Thyroid gland (tissue), 4 donors: ENCODE measurements around the gene APLP2. TPM values are rescaled to one million over a fixed set of nuclear protein-coding genes. Genes with fewer than 3 reads are reported as not detected.
"Not testable (repeated sequence)": the region's sequence is repeated elsewhere in the genome, so short reads cannot be mapped to it uniquely, and the experiment has no call there.

Experiments used
- DNase-seq, 2 donors: peaks; one replicate each; pipeline ENCODE4 v3.0.0-alpha.2; 2019
- H3K27ac ChIP-seq, 3 donors: fragments of 200-600 bp; sonication (generic); 1 replicate in 2 of 3; 2 replicates in 1 of 3; pipeline ENCODE4 v1.5.1; 2016 to 2019; ENCODE audit warnings: mild to moderate bottlenecking in 1 of 3, moderate library complexity in 1 of 3
- H3K27me3 ChIP-seq: fragments of 200-600 bp; sonication (generic); one replicate; pipeline ENCODE4 v1.5.1; 2019
- H3K36me3 ChIP-seq, 2 donors: fragments of 200-600 bp; sonication (generic); one replicate each; pipeline ENCODE4 v1.5.1; 2016 to 2019
- H3K4me1 ChIP-seq, 2 donors: fragments of 200-600 bp; sonication (generic); one replicate each; pipeline ENCODE4 v1.5.1; 2017 to 2019
- H3K4me3 ChIP-seq, 3 donors: fragments of 200-600 bp; sonication (generic); replicated peaks in 1 of 3; 1 replicate in 2 of 3; 2 replicates in 1 of 3; pipeline ENCODE4 v1.5.1; 2016; ENCODE audit warnings: mild to moderate bottlenecking in 1 of 3
- H3K9me3 ChIP-seq: fragments of 200-600 bp; sonication (generic); one replicate; pipeline ENCODE4 v1.5.1; 2017
- POLR2A ChIP-seq, 2 donors: fragments of 450-650 bp; IDR thresholded peaks; one replicate each; pipeline ENCODE4 v1.6.1; 2017; ENCODE audit warnings: antibody characterized with exemption in 2 of 2, mild to moderate bottlenecking in 2 of 2, moderate library complexity in 1 of 2
- WGBS, 2 donors: methylation state at CpG; one replicate each; pipeline ENCODE4 v1.1.5; 2017; 5-methylcytosine and 5-hydroxymethylcytosine counted together
- intact Hi-C: fragments of 100-400 bp; cut with DNase I; formaldehyde crosslinking; loops from one replicate; pipeline ENCODE4 v1.15.1; 2023
- total RNA-seq, 4 donors: library from RNA; depleted of rRNA; stranded (reverse); fragments of >200 nt; gene quantifications; one replicate each; pipeline ENCODE4 v1.2.3, GENCODE V29; 2016
- TF ChIP-seq, protein P1 (sequence below), 6 experiments: fragments of 200-600 bp in 3 of 6; fragments of 450-650 bp in 3 of 6; sonication (generic) in 3 of 6; IDR thresholded peaks; one replicate each; pipeline ENCODE4 v1.5.1; 2016 to 2019; ENCODE audit warnings: antibody characterized with exemption in 6 of 6, mild to moderate bottlenecking in 2 of 6, inconsistent platforms in 1 of 6, moderate library complexity in 1 of 6

APLP2 gene
- total RNA-seq: 1,000 to 10,000 TPM in 1 of 4 donors, 100 to 1,000 TPM in 3; 782 to 1,078 (median 902) TPM

DNA sequence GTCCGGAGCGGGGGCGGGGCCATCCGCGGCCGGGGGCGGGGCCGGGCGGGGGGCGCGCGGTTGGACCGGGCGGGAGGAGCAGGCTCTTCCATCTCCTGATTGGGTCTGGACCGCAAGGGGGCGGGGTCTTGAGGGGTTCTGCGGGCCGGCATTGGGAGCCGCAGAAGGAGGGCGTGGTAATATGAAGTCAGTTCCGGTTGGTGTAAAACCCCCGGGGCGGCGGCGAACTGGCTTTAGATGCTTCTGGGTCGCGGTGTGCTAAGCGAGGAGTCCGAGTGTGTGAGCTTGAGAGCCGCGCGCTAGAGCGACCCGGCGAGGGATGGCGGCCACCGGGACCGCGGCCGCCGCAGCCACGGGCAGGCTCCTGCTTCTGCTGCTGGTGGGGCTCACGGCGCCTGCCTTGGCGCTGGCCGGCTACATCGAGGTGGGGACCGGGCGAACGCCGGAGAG, at the start of gene APLP2:
APLP2 (plus strand) TSS at position 236 of the 450 bp plus-strand sequence; CDS start at position 320, 84 bp downstream.
- Histone ChIP-seq H3K4me1 (peaks cover 26 to 30% of the 10 kb centered on the region in 2 donors), H3K36me3 (no peaks in the 10 kb centered on the region), H3K9me3 (no peaks in the 10 kb centered on the region), H3K27ac (peak within 1 kb of the TSS; percentile 90 to 96 (median 93)), H3K27me3 (no peaks in the 10 kb centered on the region), H3K4me3 (peak within 1 kb of the TSS; percentile 58 to 91 (median 76))
- peak; percentile 100 for DNase-seq
- 0% methylated on average over 11 to 24 of the region's 51 CpGs for WGBS, 2 donors
- intact Hi-C loops: loop anchor here (5.0 to 10.0 kb wide), 2 partner anchors 55 to 67 kb away; partner anchors contain the start of gene PRDM10
- TF ChIP-seq, protein P1, sequence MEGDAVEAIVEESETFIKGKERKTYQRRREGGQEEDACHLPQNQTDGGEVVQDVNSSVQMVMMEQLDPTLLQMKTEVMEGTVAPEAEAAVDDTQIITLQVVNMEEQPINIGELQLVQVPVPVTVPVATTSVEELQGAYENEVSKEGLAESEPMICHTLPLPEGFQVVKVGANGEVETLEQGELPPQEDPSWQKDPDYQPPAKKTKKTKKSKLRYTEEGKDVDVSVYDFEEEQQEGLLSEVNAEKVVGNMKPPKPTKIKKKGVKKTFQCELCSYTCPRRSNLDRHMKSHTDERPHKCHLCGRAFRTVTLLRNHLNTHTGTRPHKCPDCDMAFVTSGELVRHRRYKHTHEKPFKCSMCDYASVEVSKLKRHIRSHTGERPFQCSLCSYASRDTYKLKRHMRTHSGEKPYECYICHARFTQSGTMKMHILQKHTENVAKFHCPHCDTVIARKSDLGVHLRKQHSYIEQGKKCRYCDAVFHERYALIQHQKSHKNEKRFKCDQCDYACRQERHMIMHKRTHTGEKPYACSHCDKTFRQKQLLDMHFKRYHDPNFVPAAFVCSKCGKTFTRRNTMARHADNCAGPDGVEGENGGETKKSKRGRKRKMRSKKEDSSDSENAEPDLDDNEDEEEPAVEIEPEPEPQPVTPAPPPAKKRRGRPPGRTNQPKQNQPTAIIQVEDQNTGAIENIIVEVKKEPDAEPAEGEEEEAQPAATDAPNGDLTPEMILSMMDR (IDR thresholded peaks at IDR 0.05): peak in 1 of 6 experiments; percentile 2
- peak; percentile 69 to 97 for TF ChIP-seq POLR2A (IDR thresholded peaks at IDR 0.05)

DNA sequence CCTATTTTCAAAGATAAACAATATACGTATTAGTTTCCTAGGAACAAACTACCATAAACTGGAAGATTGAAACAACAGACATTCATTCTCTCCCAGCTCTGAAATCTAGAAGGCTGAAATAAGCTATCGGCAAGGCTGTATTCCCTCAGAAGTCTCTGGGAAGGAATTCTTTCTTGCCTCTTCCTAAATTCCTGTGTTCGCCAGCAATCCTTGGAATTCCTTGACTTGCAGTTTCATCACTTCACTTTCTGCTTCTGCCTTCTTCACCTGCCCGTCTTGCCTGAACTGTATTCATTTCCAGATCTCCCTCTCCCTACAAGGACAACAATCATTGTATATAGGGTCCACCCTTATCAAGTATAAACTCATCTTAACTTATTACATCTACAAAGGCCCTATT, 49.4 kb upstream of the APLP2 start:
- intact Hi-C loops: no loop called here

DNA sequence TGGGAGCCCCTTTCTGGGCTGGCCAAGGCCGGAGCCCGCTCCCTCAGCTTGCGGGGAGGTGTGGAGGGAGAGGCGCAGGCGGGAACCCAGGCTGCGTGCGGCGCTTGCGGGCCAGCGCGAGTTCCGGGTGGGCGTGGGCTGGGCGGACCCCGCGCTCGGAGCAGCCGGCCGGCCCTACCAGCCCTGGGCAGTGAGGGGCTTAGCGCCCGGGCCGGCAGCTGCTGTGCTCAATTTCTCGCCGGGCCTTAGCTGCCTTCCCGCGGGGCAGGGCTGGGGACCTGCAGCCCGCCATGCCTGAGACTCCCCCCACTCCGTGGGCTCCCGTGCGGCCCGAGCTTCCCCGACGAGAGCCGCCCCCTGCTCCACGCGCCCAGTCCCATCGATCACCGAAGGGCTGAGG, 48.1 kb upstream of the APLP2 start:
- H3K4me3 ChIP-seq, H3K27me3 ChIP-seq, H3K27ac ChIP-seq, H3K9me3 ChIP-seq, DNase-seq, intact Hi-C loops, H3K36me3 ChIP-seq: not testable (repeated sequence)
- peaks cover 4 to 15% of the 10 kb centered on the region in 2 donors for H3K4me1 ChIP-seq
- 97% methylated on average over 20 of the region's 38 CpGs; no CpG with 5 or more reads in 1 of the 2 donors for WGBS, 2 donors

More for the DNA sequence above, 49.4 kb upstream of the APLP2 start:
- Histone ChIP-seq H3K4me3 (no peak overlapping the region), H3K9me3 (no peaks in the 10 kb centered on the region), H3K27ac (no peak overlapping the region), H3K4me1 (peaks cover 4 to 15% of the 10 kb centered on the region in 2 donors), H3K27me3 (no peaks in the 10 kb centered on the region), H3K36me3 (no peaks in the 10 kb centered on the region)
- TF ChIP-seq POLR2A (IDR thresholded peaks at IDR 0.05): no peak
- TF ChIP-seq, protein P1 (IDR thresholded peaks at IDR 0.05): no peak
- no peak for DNase-seq
- WGBS, 2 donors: 84 to 87% methylated on average over 4 of the region's 4 CpGs

DNA sequence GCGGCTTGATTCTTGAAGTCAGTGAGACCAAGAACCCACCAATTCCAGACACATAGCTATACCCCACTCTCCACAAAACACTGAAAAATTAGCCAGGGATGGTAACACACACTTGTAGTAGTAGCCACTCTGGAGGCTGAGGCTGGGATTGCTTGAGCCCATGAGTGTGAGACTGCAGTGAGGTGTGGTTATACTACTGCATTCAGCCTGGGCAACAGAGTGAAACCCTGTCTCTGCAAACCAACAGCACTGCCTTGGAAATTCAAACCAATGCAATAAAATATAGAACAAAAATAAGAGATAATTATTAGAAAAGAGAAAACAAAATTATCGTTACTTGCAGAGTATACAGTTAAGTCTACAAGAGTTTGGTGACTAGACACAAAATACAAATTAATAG, 46.9 kb upstream of the APLP2 start:
- Histone ChIP-seq H3K4me3 (no peak overlapping the region), H3K4me1 (peaks cover 4 to 15% of the 10 kb centered on the region in 2 donors), H3K27ac (peak overlapping the region in 2 of 3 donors; percentile 7 to 39), H3K27me3 (no peaks in the 10 kb centered on the region), H3K36me3 (no peaks in the 10 kb centered on the region), H3K9me3 (no peaks in the 10 kb centered on the region)
- intact Hi-C loops: no loop called here
- WGBS, 2 donors: 94 to 96% methylated on average over 2 of the region's 2 CpGs
- DNase-seq: peak; percentile 36 to 51
- TF ChIP-seq POLR2A (IDR thresholded peaks at IDR 0.05): no peak
- TF ChIP-seq, protein P1 (IDR thresholded peaks at IDR 0.05): no peak

DNA sequence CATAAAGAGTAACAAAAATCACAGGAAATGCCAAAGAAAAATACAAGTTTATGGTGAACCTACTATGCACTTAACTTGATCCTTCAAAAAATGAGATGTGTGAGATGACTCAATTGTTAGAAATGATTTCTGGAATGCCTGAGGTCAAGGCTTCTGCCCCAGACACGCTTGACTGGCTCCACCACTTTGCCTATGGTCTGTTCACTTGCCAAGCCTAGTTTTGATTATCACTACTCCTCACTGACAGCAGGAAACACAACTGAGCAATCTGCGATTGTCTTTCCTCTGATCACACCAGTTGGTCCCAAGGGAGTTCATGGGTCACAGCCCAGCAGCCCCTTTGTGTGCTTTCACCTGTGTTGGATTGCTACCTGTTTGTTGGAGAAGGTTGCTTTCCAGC, 46.5 kb upstream of the APLP2 start:
- DNase-seq: peak; percentile 72 to 75
- Histone ChIP-seq H3K36me3 (no peaks in the 10 kb centered on the region), H3K4me1 (peaks cover 4 to 15% of the 10 kb centered on the region in 2 donors), H3K27me3 (no peaks in the 10 kb centered on the region), H3K4me3 (no peak overlapping the region), H3K27ac (peak overlapping the region; percentile 7 to 39 (median 24)), H3K9me3 (no peaks in the 10 kb centered on the region)
- intact Hi-C loops: no loop called here
- WGBS, 2 donors: 15 to 20% methylated on average over 2 of the region's 2 CpGs
- TF ChIP-seq, protein P1 (IDR thresholded peaks at IDR 0.05): no peak
- no peak for TF ChIP-seq POLR2A (IDR thresholded peaks at IDR 0.05)
